Activated naive CD8-positive, alpha-beta T cell treated with anti-CD3 and anti-CD28 coated beads, Interleukin-2, amount 10 ng/mL, durations not matched to agents 7 days and 5 days (primary cell): Measurements from ENCODE around the gene VEGFC. TPM values are rescaled to one million over a fixed set of nuclear protein-coding genes. Genes with fewer than 3 reads are reported as not detected.

Experiments
- ATAC-seq: fragments of 150-1000 bp; cut with Tn5 transposase; one replicate; pipeline ENCODE4 v1.10.0; 2021; ENCODE audit warnings: low read depth, moderate library complexity
- POLR2A ChIA-PET: fragments of 350-600 bp; sonication (Branson Sonifier 250); formaldehyde crosslinking; loops from one replicate; lab custom pipeline; 2021; ENCODE audit warnings: antibody characterized with exemption; lab: Charles Lee
- DNase-seq: peaks from one replicate; pipeline ENCODE4 v3.0.0; 2021
- H3K27ac Mint-ChIP-seq: one replicate; pipeline ENCODE4 v1.8.0; 2022; ENCODE audit warnings: mild to moderate bottlenecking, mixed read lengths
- H3K27me3 Mint-ChIP-seq: one replicate; pipeline ENCODE4 v1.8.0; 2022; ENCODE audit warnings: mild to moderate bottlenecking, moderate library complexity, mixed read lengths
- H3K36me3 Mint-ChIP-seq: one replicate; pipeline ENCODE4 v1.8.0; 2021; ENCODE audit warnings: mild to moderate bottlenecking, mixed read lengths
- H3K4me1 Mint-ChIP-seq: one replicate; pipeline ENCODE4 v1.8.0; 2021; ENCODE audit warnings: mixed read lengths
- H3K4me3 Mint-ChIP-seq: one replicate; pipeline ENCODE4 v1.8.0; 2022; ENCODE audit warnings: mild to moderate bottlenecking, moderate library complexity, mixed read lengths
- H3K9me3 Mint-ChIP-seq: one replicate; pipeline ENCODE4 v1.8.0; 2021; ENCODE audit warnings: mixed read lengths
- total RNA-seq, 2 experiments: library from RNA; stranded (reverse); gene quantifications; one replicate each; pipeline ENCODE4 v1.2.3, GENCODE V29; 2021

The VEGFC gene
- total RNA-seq, 2 experiments from 2014 or later: not detected

DNA sequence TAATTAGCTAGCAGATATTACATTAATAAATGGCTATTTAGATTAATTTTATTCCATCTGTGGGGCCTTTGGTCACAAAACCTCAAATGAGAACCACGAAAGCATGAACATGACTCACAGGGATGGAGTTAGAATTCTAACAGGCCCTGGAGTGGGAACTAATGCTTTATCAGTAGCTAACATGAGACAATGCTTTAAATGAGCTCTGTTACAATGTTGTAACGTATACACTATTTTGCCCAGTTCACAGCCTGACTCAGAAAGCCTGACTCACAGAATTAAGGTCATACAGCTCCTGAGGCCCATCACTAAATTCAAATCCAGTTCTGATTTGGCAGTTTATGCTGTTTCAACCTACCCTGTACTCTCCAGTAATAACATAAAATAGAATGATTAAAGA, 23.2 kb downstream of the VEGFC start:
- no peak for ATAC-seq
- H3K36me3 Mint-ChIP-seq: no peaks in the 10 kb centered on the region
- peaks cover 2% of the 10 kb centered on the region for H3K27me3 Mint-ChIP-seq
- H3K9me3 Mint-ChIP-seq: no peaks in the 10 kb centered on the region
- H3K4me1 Mint-ChIP-seq: no peaks in the 10 kb centered on the region
- POLR2A ChIA-PET: no interaction called here
- no peak overlapping the region for H3K4me3 Mint-ChIP-seq
- DNase-seq: no peak
- H3K27ac Mint-ChIP-seq: no peak overlapping the region

DNA sequence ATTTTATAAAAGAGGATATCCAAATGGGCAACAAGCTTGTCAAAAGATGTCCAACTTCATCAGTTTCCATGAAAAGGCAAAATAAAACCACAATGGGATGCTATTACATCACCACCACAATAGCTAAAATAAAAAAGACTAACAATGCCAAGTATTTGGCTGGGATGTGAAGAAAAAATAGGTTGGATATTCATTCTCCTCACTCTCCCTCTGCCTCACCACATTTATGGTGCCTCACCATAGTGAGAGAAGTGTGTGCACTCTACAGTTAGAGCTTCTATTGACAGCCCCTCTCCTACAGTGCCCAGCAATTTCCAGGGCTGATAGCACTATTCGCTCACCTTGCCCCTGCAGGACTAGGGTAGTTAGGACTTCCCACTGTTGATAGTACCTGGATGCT, 25.5 kb downstream of the VEGFC start:
- POLR2A ChIA-PET: no interaction called here
- Mint-ChIP-seq H3K4me3 (no peak overlapping the region), H3K9me3 (no peaks in the 10 kb centered on the region), H3K27me3 (peaks cover 2% of the 10 kb centered on the region), H3K36me3 (no peaks in the 10 kb centered on the region), H3K27ac (no peak overlapping the region), H3K4me1 (no peaks in the 10 kb centered on the region)
- DNase-seq: no peak
- no peak for ATAC-seq

DNA sequence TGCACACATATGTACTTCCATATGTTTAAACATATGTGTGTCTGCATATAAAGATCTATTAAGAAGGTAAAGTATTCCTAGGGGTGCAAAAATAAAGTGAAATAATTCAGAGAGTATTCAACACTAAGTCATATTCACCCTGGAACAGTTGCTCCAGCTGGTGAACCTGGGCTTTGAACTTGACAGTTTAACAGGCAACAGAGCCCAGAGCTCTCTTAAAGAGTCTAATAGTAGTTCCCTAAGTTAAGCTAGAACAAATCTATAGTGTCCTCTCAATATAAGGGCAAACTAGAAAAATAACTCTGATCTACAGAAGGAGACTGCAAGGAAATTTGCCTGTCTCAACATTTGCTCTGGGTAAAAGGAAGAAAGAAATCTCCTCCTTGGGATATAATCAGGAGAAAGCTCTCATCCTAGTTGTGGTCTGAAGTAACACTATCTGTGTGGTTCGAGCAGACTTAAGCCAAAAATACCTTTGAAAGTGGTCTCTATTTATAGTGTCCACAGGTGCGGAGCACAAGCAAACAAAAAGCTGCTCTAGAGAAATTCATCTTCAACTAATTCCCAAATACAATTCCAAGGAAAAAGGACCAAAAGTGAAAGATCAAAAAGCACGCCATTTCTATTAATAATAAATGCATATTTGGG, 29.9 kb downstream of the VEGFC start:
- Mint-ChIP-seq H3K27me3 (peaks cover 2% of the 10 kb centered on the region), H3K9me3 (no peaks in the 10 kb centered on the region), H3K4me1 (no peaks in the 10 kb centered on the region), H3K36me3 (no peaks in the 10 kb centered on the region), H3K27ac (no peak overlapping the region), H3K4me3 (no peak overlapping the region)
- no peak for DNase-seq
- no peak for ATAC-seq
- POLR2A ChIA-PET: no interaction called here

DNA sequence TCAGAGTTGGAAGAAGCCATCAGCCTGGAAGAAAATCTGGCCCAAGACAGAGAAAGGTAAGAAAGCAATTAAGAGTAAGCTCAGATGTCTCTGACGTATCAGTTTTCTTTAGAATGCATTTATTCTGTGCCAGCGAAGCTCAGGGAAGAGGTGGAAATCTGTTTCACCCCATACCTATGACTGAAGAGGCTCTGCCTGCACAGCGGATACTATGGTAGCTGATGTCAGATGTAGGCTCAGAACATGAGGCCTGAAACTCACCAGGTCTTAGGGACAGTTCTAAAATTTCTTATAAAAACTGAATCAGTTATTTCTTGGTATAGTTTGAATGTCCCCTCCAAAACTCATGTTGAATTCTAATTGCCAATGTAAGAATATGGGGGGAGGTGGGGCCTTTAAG, 30.9 kb downstream of the VEGFC start:
- Mint-ChIP-seq H3K9me3 (no peaks in the 10 kb centered on the region), H3K4me3 (no peak overlapping the region), H3K27me3 (peaks cover 2% of the 10 kb centered on the region), H3K27ac (no peak overlapping the region), H3K4me1 (no peaks in the 10 kb centered on the region), H3K36me3 (no peaks in the 10 kb centered on the region)
- POLR2A ChIA-PET: no interaction called here
- ATAC-seq: no peak
- DNase-seq: no peak

DNA sequence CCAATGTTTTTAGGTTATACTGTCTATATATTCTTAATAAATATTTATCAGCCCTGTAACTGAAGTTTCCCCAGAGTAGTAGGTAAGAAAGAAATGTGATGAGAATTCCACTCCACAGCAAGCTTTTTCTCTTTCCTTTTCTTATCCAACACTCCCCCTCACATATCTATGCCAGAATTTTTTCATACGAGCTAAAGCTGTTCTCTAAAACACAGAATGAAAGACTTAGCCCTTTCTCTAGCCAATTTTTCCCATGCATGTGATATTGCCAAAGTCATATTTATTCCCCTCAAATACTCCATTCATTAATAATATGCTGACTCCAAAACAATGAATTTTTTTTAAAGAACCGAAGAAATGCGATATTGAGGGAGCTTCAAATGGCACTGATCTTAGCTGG, 32.3 kb downstream of the VEGFC start:
- ATAC-seq: no peak
- Mint-ChIP-seq H3K27ac (no peak overlapping the region), H3K4me1 (no peaks in the 10 kb centered on the region), H3K9me3 (no peaks in the 10 kb centered on the region), H3K4me3 (no peak overlapping the region), H3K36me3 (no peaks in the 10 kb centered on the region), H3K27me3 (peaks cover 2% of the 10 kb centered on the region)
- POLR2A ChIA-PET: no interaction called here
- no peak for DNase-seq

DNA sequence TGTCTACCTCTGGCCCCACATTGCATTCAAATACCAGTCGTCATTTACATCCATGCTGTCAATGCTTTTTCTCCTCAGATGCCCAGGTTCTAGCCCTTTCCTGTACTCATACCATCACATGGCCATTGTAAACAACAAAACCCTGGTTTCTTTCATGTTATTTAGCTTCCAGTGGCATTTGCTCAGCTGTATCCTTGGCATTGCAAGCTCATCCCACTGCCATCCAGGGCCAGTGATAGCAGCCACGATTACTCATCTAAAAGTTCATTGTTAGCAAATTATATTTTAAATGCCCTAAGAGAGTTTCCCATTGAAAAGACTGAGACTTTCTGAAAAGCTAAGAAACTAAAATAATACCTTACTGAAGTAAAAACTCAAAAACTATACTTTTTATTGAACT, 34.0 kb downstream of the VEGFC start:
- POLR2A ChIA-PET: no interaction called here
- H3K27me3 Mint-ChIP-seq: no peaks in the 10 kb centered on the region
- H3K4me3 Mint-ChIP-seq: no peak overlapping the region
- H3K9me3 Mint-ChIP-seq: no peaks in the 10 kb centered on the region
- H3K27ac Mint-ChIP-seq: no peak overlapping the region
- ATAC-seq (no peak), DNase-seq (no peak)
- no peaks in the 10 kb centered on the region for H3K4me1 Mint-ChIP-seq
- no peaks in the 10 kb centered on the region for H3K36me3 Mint-ChIP-seq

DNA sequence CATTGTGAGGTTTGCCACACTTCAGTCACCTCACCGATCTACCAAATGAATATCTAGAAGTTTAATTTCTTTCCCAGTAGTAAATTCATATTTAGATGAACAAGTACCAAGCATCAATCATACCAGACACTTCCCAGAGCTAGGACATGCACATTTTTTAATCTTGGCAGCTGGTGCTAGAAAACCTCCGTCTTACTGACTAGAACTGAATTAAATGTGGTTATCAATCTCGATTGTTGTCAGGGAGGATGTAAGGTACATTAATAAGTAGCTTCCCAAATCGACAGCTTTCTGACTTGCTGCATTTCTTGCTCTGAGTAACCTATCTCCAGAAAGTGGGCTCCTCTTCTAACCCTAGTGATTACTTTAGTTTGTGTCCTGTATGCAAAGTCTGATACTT, 34.4 kb downstream of the VEGFC start:
- ATAC-seq: no peak
- H3K9me3 Mint-ChIP-seq: no peaks in the 10 kb centered on the region
- POLR2A ChIA-PET: no interaction called here
- no peaks in the 10 kb centered on the region for H3K27me3 Mint-ChIP-seq
- H3K27ac Mint-ChIP-seq: no peak overlapping the region
- no peaks in the 10 kb centered on the region for H3K4me1 Mint-ChIP-seq
- no peak overlapping the region for H3K4me3 Mint-ChIP-seq
- H3K36me3 Mint-ChIP-seq: no peaks in the 10 kb centered on the region
- DNase-seq: no peak

DNA sequence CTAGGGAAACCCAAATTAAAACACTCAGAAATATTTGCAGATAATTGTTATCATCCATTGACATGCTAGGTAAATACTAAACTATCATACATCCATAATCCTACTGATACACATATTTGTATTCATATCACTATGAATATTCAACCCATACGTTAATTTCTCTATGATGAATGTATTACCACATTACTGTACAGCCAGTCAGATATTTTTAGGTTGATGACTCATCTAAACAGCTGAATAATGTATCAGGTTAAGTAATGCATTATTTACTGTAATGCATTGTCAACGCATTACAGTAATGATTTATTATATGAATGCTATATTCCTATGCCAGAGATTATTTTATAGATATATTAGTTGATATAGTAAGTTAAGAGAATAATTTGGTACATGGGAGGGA, 37.1 kb downstream of the VEGFC start:
- no peaks in the 10 kb centered on the region for H3K36me3 Mint-ChIP-seq
- POLR2A ChIA-PET: no interaction called here
- no peaks in the 10 kb centered on the region for H3K27me3 Mint-ChIP-seq
- no peaks in the 10 kb centered on the region for H3K4me1 Mint-ChIP-seq
- DNase-seq (no peak), ATAC-seq (no peak)
- H3K9me3 Mint-ChIP-seq: no peaks in the 10 kb centered on the region
- H3K27ac Mint-ChIP-seq: no peak overlapping the region
- no peak overlapping the region for H3K4me3 Mint-ChIP-seq

DNA sequence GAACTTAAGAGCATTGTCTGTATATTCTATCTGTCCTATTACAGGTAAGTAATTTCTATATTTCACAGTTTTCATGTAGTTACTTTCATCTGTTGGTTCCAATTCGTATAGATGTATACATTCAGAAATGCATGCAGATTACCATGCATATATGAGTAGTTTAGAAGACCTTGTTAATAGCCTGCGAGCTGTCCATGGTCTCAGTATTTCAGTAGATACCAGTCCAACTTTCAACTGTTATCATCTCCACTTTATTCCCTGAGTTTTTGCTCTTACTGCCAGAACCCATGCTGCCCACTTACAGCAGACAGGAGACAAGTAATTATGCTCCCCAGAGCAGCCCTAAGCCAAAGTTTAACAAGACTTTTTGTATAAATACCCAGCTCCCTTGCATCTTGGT, 37.7 kb downstream of the VEGFC start:
- Mint-ChIP-seq H3K36me3 (no peaks in the 10 kb centered on the region), H3K27ac (no peak overlapping the region), H3K4me3 (no peak overlapping the region), H3K9me3 (no peaks in the 10 kb centered on the region), H3K4me1 (no peaks in the 10 kb centered on the region), H3K27me3 (no peaks in the 10 kb centered on the region)
- ATAC-seq (no peak), DNase-seq (no peak)
- POLR2A ChIA-PET: no interaction called here

DNA sequence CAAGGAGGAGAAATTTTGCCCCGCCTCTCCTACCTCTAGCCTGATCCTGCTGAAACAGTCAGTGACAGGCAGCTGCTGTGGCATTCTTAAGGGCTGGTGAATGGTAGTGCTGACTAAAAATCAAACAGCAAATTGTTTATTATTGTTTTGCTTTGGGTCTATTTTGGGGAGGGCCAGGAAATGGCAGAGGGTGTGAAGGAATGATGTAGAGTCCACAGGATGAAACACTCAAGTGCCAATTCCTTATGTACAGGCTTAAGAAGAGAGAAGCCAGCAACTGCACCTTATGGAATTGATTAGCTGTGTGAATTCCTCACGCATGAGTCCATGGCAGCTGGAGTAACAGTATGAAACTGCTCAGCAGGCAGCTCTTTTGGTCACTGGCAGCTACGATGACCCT, 39.7 kb downstream of the VEGFC start:
- Mint-ChIP-seq H3K4me3 (no peak overlapping the region), H3K27me3 (no peaks in the 10 kb centered on the region), H3K27ac (no peak overlapping the region), H3K9me3 (no peaks in the 10 kb centered on the region), H3K4me1 (no peaks in the 10 kb centered on the region), H3K36me3 (no peaks in the 10 kb centered on the region)
- POLR2A ChIA-PET: no interaction called here
- ATAC-seq (no peak), DNase-seq (no peak)

DNA sequence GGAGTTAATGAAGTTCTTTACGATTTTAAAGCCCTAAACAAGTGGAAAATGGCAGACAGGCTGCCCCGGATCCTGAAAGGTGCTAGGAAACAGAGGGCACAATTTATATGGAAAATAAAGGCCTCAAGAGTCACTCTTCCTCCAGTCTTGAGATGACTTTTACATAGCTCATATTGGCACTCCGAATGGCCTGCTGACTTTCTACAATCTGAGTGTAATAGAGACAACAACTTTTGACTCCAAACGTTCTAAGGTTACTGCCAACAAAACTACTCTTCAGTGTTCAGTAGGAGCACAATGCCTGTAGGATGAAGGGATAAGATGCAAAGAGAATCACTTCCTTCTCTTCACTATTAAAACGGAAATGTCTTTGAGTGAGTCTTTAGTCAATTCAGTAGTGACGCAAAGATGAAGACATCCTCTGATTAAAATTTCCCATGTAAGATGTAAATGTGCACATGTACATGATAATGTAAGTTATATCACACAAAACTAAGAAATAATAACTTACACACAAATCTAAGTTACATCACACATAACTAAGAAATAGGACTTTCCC, 40.5 kb downstream of the VEGFC start:
- no peak for DNase-seq
- no peak overlapping the region for H3K27ac Mint-ChIP-seq
- no peaks in the 10 kb centered on the region for H3K4me1 Mint-ChIP-seq
- POLR2A ChIA-PET: no interaction called here
- H3K4me3 Mint-ChIP-seq: no peak overlapping the region
- no peaks in the 10 kb centered on the region for H3K36me3 Mint-ChIP-seq
- H3K9me3 Mint-ChIP-seq: no peaks in the 10 kb centered on the region
- no peaks in the 10 kb centered on the region for H3K27me3 Mint-ChIP-seq
- no peak for ATAC-seq

DNA sequence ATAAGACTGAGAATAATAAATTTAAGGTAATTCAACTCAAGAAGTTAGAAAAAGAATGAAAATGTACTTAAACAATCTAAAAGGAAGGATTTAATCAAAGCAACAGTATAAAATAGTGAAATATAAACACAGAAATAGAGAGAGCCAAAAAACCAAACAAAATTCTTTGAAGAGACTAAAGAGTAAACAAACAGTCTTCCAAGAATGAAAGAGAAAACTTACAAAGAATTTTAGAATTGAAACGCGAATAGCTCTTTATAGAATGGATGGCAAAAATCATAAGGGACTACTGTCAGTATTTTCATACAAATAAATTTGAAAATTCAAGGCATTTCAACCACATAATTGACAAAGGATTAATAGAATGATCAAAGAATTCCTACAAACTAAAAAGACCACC, 41.7 kb downstream of the VEGFC start:
- Mint-ChIP-seq H3K27me3 (no peaks in the 10 kb centered on the region), H3K4me3 (no peak overlapping the region), H3K4me1 (no peaks in the 10 kb centered on the region), H3K36me3 (no peaks in the 10 kb centered on the region), H3K9me3 (no peaks in the 10 kb centered on the region), H3K27ac (no peak overlapping the region)
- DNase-seq (no peak), ATAC-seq (no peak)
- POLR2A ChIA-PET: no interaction called here

DNA sequence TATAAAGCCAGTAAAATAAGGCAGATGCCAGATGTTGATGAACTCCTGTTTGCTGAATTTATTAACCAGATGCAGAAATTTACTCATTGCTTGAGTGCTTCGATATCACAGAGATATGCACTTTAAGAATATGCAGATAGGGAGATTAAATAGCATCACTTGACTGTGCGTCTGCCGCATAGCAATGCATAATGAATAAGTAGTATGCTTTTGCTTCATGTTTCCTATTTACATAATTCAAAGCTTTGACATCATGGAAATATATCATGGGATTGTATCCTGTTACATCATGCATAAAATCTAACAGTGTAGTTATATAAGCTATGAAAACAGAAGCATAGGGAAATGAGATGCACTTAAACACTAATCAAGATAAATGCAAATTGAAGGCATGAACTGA, 45.9 kb downstream of the VEGFC start:
- POLR2A ChIA-PET: no interaction called here
- H3K4me3 Mint-ChIP-seq: no peak overlapping the region
- no peaks in the 10 kb centered on the region for H3K36me3 Mint-ChIP-seq
- H3K4me1 Mint-ChIP-seq: no peaks in the 10 kb centered on the region
- no peak overlapping the region for H3K27ac Mint-ChIP-seq
- H3K9me3 Mint-ChIP-seq: no peaks in the 10 kb centered on the region
- no peak for ATAC-seq
- no peaks in the 10 kb centered on the region for H3K27me3 Mint-ChIP-seq
- no peak for DNase-seq

DNA sequence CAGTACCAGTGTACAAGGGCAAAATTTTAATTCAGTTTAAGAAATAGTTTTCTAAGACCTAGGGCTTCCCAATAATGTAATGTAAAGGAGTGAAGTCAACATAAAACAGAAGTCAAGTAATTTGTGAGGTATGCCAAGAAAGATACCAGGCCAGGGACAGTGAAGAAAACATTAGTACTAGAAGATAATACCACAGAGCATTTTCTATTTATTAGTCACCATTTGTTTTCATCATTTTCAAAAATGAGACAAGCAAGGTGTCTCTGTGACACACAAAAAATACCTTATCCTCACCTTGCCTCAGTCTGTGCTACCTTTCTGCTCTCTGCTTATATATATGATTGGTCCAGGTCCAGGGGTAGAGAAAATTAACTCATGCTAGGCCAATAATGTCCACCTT, 46.8 kb downstream of the VEGFC start:
- ATAC-seq (no peak), DNase-seq (no peak)
- no peaks in the 10 kb centered on the region for H3K36me3 Mint-ChIP-seq
- H3K27ac Mint-ChIP-seq: no peak overlapping the region
- H3K4me1 Mint-ChIP-seq: no peaks in the 10 kb centered on the region
- no peaks in the 10 kb centered on the region for H3K27me3 Mint-ChIP-seq
- POLR2A ChIA-PET: no interaction called here
- H3K4me3 Mint-ChIP-seq: no peak overlapping the region
- no peaks in the 10 kb centered on the region for H3K9me3 Mint-ChIP-seq

DNA sequence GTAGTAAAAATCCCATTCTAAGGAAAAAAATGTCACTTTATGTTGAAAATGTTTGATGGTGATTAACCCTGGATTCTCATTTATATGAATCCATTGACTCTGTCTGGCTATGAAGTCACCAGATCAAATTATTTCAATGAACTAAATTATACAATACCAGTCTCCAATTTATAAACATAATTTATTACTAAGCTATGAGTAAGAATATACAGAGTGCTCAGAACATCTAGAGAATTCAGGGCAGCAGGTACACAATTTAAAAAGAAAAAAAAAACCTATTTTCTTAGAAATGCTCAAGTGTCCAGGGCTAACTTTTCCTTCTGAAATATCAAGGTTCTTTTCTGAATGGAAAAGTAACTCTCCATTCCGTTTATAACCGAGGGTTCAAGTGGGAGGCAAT, 48.6 kb downstream of the VEGFC start:
- ATAC-seq (no peak), DNase-seq (no peak)
- POLR2A ChIA-PET: no interaction called here
- no peaks in the 10 kb centered on the region for H3K27me3 Mint-ChIP-seq
- no peaks in the 10 kb centered on the region for H3K36me3 Mint-ChIP-seq
- no peaks in the 10 kb centered on the region for H3K4me1 Mint-ChIP-seq
- no peak overlapping the region for H3K4me3 Mint-ChIP-seq
- no peaks in the 10 kb centered on the region for H3K9me3 Mint-ChIP-seq
- no peak overlapping the region for H3K27ac Mint-ChIP-seq
